ENCODE measurements around the gene RINT1. TPM values are rescaled to one million over a fixed set of nuclear protein-coding genes. Genes with fewer than 3 reads are reported as not detected.

Gene RINT1
- total and polyA plus RNA-seq, 2 of the 13 experiments (the other 11 are each of a cell fraction or from before 2014, with no cell fraction given), result 14.7 to 19.3 TPM

GRCh38 chr7:105521717-105522463, 10.1 kb upstream of the RINT1 start, which contains the start of gene PUS7 (continued):
- TF ChIP-seq THAP9 (CRISPR knock-in tag; IDR thresholded peaks at IDR 0.05; ENCODE audit: borderline replicate concordance), result no peak
- no peak for TF ChIP-seq ZHX2 (IDR thresholded peaks at IDR 0.05; ENCODE audit: low read depth)
- TF ChIP-seq ZHX2 (CRISPR knock-in tag; IDR thresholded peaks at IDR 0.05; ENCODE audit: borderline replicate concordance), result no peak; the same call in 1 of the 2 replicates
- no peak for TF ChIP-seq TCF12 (IDR thresholded peaks at IDR 0.05)
- TF ChIP-seq TCF12 (CRISPR knock-in tag; IDR thresholded peaks at IDR 0.05), result peak; percentile 70; the same call in 1 of the 2 replicates
- no peak for TF ChIP-seq U2AF1 (optimal IDR thresholded peaks at IDR 0.05; ENCODE audit: low read depth, low read length)
- TF ChIP-seq SRSF1 (optimal IDR thresholded peaks at IDR 0.05; ENCODE audit: low read depth, low read length), result peak; percentile 28
- TF ChIP-seq PLRG1 (conservative IDR thresholded peaks at IDR 0.05), result no peak
- TF ChIP-seq FOXJ3 (CRISPR knock-in tag; IDR thresholded peaks at IDR 0.05; ENCODE audit: borderline replicate concordance), result 0 out of 2 replicates have a peak, but pooled peaks have one; percentile 20
- peak; percentile 86; the same call in 1 of the 2 replicates for TF ChIP-seq KLF6 (CRISPR knock-in tag; IDR thresholded peaks at IDR 0.05)
- peak; percentile 81 for TF ChIP-seq DMAP1 (CRISPR knock-in tag; IDR thresholded peaks at IDR 0.05)
- peak; percentile 74; the same call in 1 of the 2 replicates for TF ChIP-seq ZSCAN21 (CRISPR knock-in tag; IDR thresholded peaks at IDR 0.05; ENCODE audit: borderline replicate concordance)
- no peak for TF ChIP-seq SIX4 (CRISPR knock-in tag; IDR thresholded peaks at IDR 0.05)
- no peak for TF ChIP-seq ZNF552 (CRISPR knock-in tag; IDR thresholded peaks at IDR 0.05; ENCODE audit: borderline replicate concordance)
- TF ChIP-seq RNF219 (CRISPR knock-in tag; IDR thresholded peaks at IDR 0.05), result no peak; the same call in 1 of the 2 replicates
- TF ChIP-seq ZNF577 (CRISPR knock-in tag; IDR thresholded peaks at IDR 0.05; ENCODE audit: borderline replicate concordance, low read depth), result no peak
- TF ChIP-seq SKI (IDR thresholded peaks at IDR 0.05; ENCODE audit: partially characterized antibody), result no peak
